GM12872 (cell line): Measurements from ENCODE around the gene HCST.

Experiments
- CTCF ChIP-seq: IDR thresholded peaks from 3 replicates; pipeline ENCODE4 v1.5.1; 2011; ENCODE audit warnings: low read depth, mild to moderate bottlenecking, low read length, moderate library complexity; ENCODE audit not compliant: insufficient read depth

HCST gene

GRCh38 chr19:35901055-35901644 lies 1.2 kb upstream of the HCST start:
- TF ChIP-seq CTCF, result no peak

GRCh38 chr19:35902870-35903475 lies 644 bp downstream of the HCST start:
- TF ChIP-seq CTCF, result no peak

- no peak for TF ChIP-seq CTCF
Observed at GRCh38 chr19:35903550-35904179, 1.3 kb downstream of the HCST start.

GRCh38 chr19:35904311-35905068 lies 2.2 kb downstream of the HCST start:
- no peak for TF ChIP-seq CTCF

GRCh38 chr19:35905178-35905727 lies 2.9 kb downstream of the HCST start:
- TF ChIP-seq CTCF, result no peak

GRCh38 chr19:35907377-35907745 lies 5.0 kb downstream of the HCST start:
- TF ChIP-seq CTCF, result no peak

- no peak for TF ChIP-seq CTCF
Observed at GRCh38 chr19:35908010-35908441, 5.7 kb downstream of the HCST start, which contains the start of gene TYROBP. TYROBP (minus strand) TSS chr19:35908295; CDS start chr19:35908228, 67 bp downstream.
